Activated T-helper 1 cell treated with anti-CD3 and anti-CD28 coated beads, Interleukin-2, amount 50 U/mL, for 16 hours (primary cell): Measurements from ENCODE around the gene MYOD1.

Experiments
- DNase-seq, 2 donors: peaks; one replicate each; pipeline ENCODE4 v3.0.0-alpha.2; 2020; ENCODE audit warnings: low read depth in 1 of 2, low spot score in 1 of 2

Gene MYOD1

GRCh38 chr11:17719028-17719937 is at the start of gene MYOD1:
Gene MYOD1, plus strand, starts transcription at chr11:17719571. Its CDS starts 212 bp downstream, at chr11:17719783.
- no peak for DNase-seq

- no peak for DNase-seq
Observed at GRCh38 chr11:17672469-17672868, 46.9 kb upstream of the MYOD1 start.

GRCh38 chr11:17673951-17674350 is 45.4 kb upstream of the MYOD1 start:
- no peak for DNase-seq

- no peak for DNase-seq
Observed at GRCh38 chr11:17682848-17683247, 36.5 kb upstream of the MYOD1 start.

GRCh38 chr11:17683377-17684161 is 35.8 kb upstream of the MYOD1 start:
- no peak for DNase-seq

GRCh38 chr11:17684550-17684949 is 34.8 kb upstream of the MYOD1 start:
- DNase-seq: no peak

GRCh38 chr11:17686231-17686980 is 33.0 kb upstream of the MYOD1 start:
- no peak for DNase-seq

GRCh38 chr11:17687946-17688670 is 31.3 kb upstream of the MYOD1 start:
- no peak for DNase-seq

GRCh38 chr11:17691550-17691949 is 27.8 kb upstream of the MYOD1 start:
- DNase-seq: no peak

GRCh38 chr11:17691976-17692375 is 27.4 kb upstream of the MYOD1 start:
- DNase-seq: no peak

- DNase-seq: no peak
Observed at GRCh38 chr11:17692931-17693330, 26.4 kb upstream of the MYOD1 start.

- no peak for DNase-seq
Observed at GRCh38 chr11:17693531-17693930, 25.8 kb upstream of the MYOD1 start.

GRCh38 chr11:17694494-17695110 is 24.8 kb upstream of the MYOD1 start:
- DNase-seq: no peak

GRCh38 chr11:17695454-17696441 is 23.6 kb upstream of the MYOD1 start:
- DNase-seq: no peak

GRCh38 chr11:17696741-17697140 is 22.6 kb upstream of the MYOD1 start:
- no peak for DNase-seq

GRCh38 chr11:17697175-17697949 is 22.0 kb upstream of the MYOD1 start:
- no peak for DNase-seq

- DNase-seq: no peak
Observed at GRCh38 chr11:17699147-17700114, 19.9 kb upstream of the MYOD1 start.
